Left ventricle myocardium inferior (tissue), 1 donor: Measurements from ENCODE around the gene SUCLG2. TPM values are rescaled to one million over a fixed set of nuclear protein-coding genes. Genes with fewer than 3 reads are reported as not detected.

Source experiments
- DNase-seq: peaks from one replicate; pipeline ENCODE4 v3.0.0-alpha.2; 2020
- H3K27ac ChIP-seq: fragments of 200-600 bp; replicated peaks from 2 replicates; pipeline ENCODE4 v1.8.0; 2021
- H3K27me3 ChIP-seq: fragments of 200-600 bp; 2 replicates; pipeline ENCODE4 v1.8.0; 2021; ENCODE audit warnings: low read depth
- H3K36me3 ChIP-seq: fragments of 200-600 bp; 2 replicates; pipeline ENCODE4 v1.8.0; 2021
- H3K4me1 ChIP-seq: fragments of 200-600 bp; 2 replicates; pipeline ENCODE4 v1.8.0; 2021
- H3K4me3 ChIP-seq: fragments of 200-600 bp; 2 replicates; pipeline ENCODE4 v1.8.0; 2021; ENCODE audit warnings: mild to moderate bottlenecking, moderate library complexity
- H3K9me3 ChIP-seq: fragments of 200-600 bp; replicated peaks from 2 replicates; pipeline ENCODE4 v1.8.0; 2021
- intact Hi-C: fragments of 100-400 bp; cut with micrococcal nuclease; formaldehyde crosslinking; loops from one replicate; pipeline ENCODE4 v1.11.0; 2022
- total RNA-seq: library from RNA; stranded (reverse); fragmentation: NEBNext Ultra II Directional; extraction: Animal tissue kit (Norgen Biotek cat#: 25700); gene quantifications from one replicate; pipeline ENCODE4 v1.2.1, GENCODE V29; 2021
- TF ChIP-seq, protein P1 (sequence below): fragments of 200-600 bp; IDR thresholded peaks from 2 replicates; pipeline ENCODE4 v1.8.0; 2021; ENCODE audit warnings: antibody characterized with exemption, mild to moderate bottlenecking, borderline replicate concordance
- donor health status: DM: no; HTN: yes; CAD: no; lungs with severe emphysema.

The SUCLG2 gene
- total RNA-seq, 1 donor from 2014 or later: 100 TPM

DNA sequence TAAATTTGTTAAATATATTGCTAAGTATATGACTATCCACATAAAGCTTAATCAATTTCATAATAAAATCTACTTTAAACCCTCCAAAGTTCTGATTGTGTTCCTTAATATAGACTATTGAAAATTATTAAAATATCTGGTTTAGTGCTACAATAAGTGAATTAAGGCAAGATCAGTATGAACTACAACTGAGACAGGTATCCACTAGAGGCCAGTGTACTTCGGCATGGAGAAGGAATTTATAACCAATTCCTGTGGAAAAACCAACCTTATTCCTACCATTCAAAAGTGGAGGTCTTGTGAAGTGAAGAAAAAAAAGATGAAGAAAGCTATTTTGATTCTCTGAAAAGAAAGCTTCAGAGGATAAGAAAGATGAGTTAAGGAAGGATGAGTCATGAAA is 237.7 kb downstream of the SUCLG2 start:
- no peak overlapping the region for H3K4me3 ChIP-seq
- intact Hi-C loops: no loop called here

GRCh38 chr3:67415511-67415910 is 238.9 kb downstream of the SUCLG2 start:
- no peak overlapping the region for H3K4me3 ChIP-seq
- no peak overlapping the region for H3K27ac ChIP-seq
- H3K4me1 ChIP-seq: peaks cover 23% of the 10 kb centered on the region
- intact Hi-C loops: no loop called here
- H3K36me3 ChIP-seq: peaks cover 5% of the 10 kb centered on the region
- no peak for DNase-seq
- H3K9me3 ChIP-seq: peaks cover 11% of the 10 kb centered on the region
- TF ChIP-seq, protein P1, sequence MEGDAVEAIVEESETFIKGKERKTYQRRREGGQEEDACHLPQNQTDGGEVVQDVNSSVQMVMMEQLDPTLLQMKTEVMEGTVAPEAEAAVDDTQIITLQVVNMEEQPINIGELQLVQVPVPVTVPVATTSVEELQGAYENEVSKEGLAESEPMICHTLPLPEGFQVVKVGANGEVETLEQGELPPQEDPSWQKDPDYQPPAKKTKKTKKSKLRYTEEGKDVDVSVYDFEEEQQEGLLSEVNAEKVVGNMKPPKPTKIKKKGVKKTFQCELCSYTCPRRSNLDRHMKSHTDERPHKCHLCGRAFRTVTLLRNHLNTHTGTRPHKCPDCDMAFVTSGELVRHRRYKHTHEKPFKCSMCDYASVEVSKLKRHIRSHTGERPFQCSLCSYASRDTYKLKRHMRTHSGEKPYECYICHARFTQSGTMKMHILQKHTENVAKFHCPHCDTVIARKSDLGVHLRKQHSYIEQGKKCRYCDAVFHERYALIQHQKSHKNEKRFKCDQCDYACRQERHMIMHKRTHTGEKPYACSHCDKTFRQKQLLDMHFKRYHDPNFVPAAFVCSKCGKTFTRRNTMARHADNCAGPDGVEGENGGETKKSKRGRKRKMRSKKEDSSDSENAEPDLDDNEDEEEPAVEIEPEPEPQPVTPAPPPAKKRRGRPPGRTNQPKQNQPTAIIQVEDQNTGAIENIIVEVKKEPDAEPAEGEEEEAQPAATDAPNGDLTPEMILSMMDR: no peak
- H3K27me3 ChIP-seq: no peaks in the 10 kb centered on the region

More for the DNA sequence above, 237.7 kb downstream of the SUCLG2 start:
- Histone ChIP-seq H3K27ac (no peak overlapping the region), H3K27me3 (no peaks in the 10 kb centered on the region), H3K36me3 (peaks cover 5% of the 10 kb centered on the region), H3K4me1 (peaks cover 23% of the 10 kb centered on the region), H3K9me3 (peaks cover 19% of the 10 kb centered on the region)
- TF ChIP-seq, protein P1: no peak
- DNase-seq: no peak

GRCh38 chr3:67414740-67415139 is 239.7 kb downstream of the SUCLG2 start:
- TF ChIP-seq, protein P1: no peak
- DNase-seq: no peak
- Histone ChIP-seq H3K4me1 (peaks cover 23% of the 10 kb centered on the region), H3K4me3 (no peak overlapping the region), H3K27me3 (no peaks in the 10 kb centered on the region), H3K9me3 (peaks cover 4% of the 10 kb centered on the region), H3K27ac (no peak overlapping the region), H3K36me3 (no peaks in the 10 kb centered on the region)
- intact Hi-C loops: no loop called here

DNA sequence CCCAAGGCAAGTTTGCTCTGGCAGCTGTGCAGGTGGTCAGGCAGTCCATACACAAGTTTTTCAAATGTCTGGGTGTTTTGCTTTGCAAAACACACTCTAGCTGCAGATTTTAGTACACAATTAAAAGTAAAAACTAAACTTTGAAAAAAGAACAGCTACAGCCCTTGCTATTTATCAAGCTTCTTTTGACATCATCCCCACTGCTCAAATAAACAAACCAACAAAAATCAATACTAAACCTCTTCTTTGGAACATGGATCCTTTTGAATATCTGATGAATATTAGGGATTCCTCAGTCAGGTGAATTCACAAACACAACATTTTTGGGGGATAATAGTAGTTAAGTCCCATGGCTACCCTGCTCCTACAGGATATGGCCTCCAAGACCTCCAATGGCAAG is 249.2 kb downstream of the SUCLG2 start:
- Histone ChIP-seq H3K4me1 (peaks cover 12% of the 10 kb centered on the region), H3K9me3 (no peaks in the 10 kb centered on the region), H3K4me3 (no peak overlapping the region), H3K27me3 (no peaks in the 10 kb centered on the region), H3K27ac (no peak overlapping the region), H3K36me3 (peaks cover 9% of the 10 kb centered on the region)
- DNase-seq: no peak
- intact Hi-C loops: no loop called here
- TF ChIP-seq, protein P1: no peak

DNA sequence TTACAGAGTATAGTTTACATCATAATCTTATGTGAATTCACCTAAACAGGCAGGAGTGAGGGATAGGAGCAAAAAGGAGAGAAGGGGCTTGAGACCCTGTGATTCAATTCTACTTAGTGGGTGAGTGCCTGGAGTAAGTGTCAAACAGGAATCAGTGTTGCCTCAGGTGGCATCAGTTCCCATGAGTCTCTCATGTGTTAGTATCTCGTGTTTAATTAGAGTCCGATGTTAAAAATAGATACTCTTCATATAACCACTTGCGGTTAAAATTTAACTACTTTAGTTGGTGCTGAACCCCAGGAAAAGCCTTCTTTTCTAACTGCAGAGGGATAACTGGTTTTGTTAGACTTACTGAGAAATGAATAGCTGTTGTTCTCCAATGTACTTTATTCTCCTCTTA is 251.5 kb downstream of the SUCLG2 start:
- DNase-seq: no peak
- intact Hi-C loops: no loop called here
- Histone ChIP-seq H3K4me1 (peaks cover 12% of the 10 kb centered on the region), H3K27ac (no peak overlapping the region), H3K4me3 (no peak overlapping the region), H3K9me3 (peaks cover 6% of the 10 kb centered on the region), H3K27me3 (no peaks in the 10 kb centered on the region), H3K36me3 (peaks cover 26% of the 10 kb centered on the region)
- TF ChIP-seq, protein P1: no peak

DNA sequence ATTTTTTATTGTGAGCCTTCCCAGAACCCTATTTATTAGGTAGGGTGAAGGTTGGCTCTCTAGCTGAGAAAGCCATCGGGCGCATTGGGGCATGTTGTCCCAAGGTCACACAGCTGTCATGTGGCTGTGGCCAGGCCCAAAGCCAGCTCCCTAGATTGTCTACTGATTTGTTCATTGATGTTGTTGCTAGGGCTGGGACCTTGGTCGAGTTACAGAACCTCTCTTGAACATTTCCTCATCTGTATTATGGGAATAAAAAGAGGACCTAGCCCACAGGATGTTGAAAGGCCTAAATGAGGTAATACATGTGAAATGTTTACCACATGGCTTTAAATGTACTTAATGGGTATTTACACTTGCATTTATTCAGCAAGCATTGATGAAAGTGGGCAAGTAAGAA is 252.5 kb downstream of the SUCLG2 start:
- Histone ChIP-seq H3K27me3 (no peaks in the 10 kb centered on the region), H3K27ac (no peak overlapping the region), H3K9me3 (peaks cover 12% of the 10 kb centered on the region), H3K36me3 (peaks cover 26% of the 10 kb centered on the region), H3K4me3 (no peak overlapping the region), H3K4me1 (peaks cover 12% of the 10 kb centered on the region)
- DNase-seq: no peak
- intact Hi-C loops: no loop called here
- TF ChIP-seq, protein P1: no peak
